Right renal cortex interstitium (tissue), 3 donors: ENCODE results near the gene TAF5L. TPM values are rescaled to one million over a fixed set of nuclear protein-coding genes. Genes with fewer than 3 reads are reported as not detected.
"Not testable (repeated sequence)": the region's sequence is repeated elsewhere in the genome, so short reads cannot be mapped to it uniquely, and the experiment has no call there.

Experiments used
- DNase-seq, 3 donors: peaks; one replicate each; pipeline ENCODE4 v3.0.0-alpha.2; 2013; ENCODE audit warnings: low read depth in 3 of 3, low spot score in 2 of 3
- polyA plus RNA-seq, 3 donors: library from polyadenylated mRNA; unstranded; fragments of 120-200 nt; gene quantifications; one replicate each; pipeline ENCODE4 v1.2.1, GENCODE V29; 2013; ENCODE audit not compliant: insufficient read length in 3 of 3

TAF5L gene
- polyA plus RNA-seq, 3 donors, result 18.0 to 21.0 (median 19.6) TPM

GRCh38 chr1:229643996-229644745, 18.2 kb upstream of the TAF5L start:
- DNase-seq, result no peak

DNA sequence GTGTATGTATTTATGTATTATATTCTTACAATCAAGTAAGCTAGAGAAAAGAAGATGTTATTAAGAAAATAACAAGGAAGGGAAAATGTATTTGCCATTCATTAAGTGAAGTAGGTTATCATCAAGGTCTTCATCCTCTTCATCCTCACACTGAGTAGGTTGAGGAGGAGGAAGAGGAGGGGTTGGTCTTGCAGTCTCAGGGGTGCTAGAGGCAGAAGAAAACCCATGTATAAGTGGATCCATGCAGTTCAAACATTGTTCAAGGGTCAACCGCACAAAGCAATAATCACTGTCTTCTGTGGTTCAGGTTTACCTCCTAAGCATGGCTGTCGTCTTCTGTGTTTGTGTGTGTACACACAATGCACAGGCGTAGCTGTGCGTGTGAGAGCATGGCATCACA, 17.0 kb upstream of the TAF5L start:
- no peak for DNase-seq

GRCh38 chr1:229642376-229642775, 16.5 kb upstream of the TAF5L start:
- DNase-seq, result no peak

- DNase-seq, result no peak
These were observed 15.4 kb upstream of the TAF5L start for GRCh38 chr1:229641306-229641705.

DNA sequence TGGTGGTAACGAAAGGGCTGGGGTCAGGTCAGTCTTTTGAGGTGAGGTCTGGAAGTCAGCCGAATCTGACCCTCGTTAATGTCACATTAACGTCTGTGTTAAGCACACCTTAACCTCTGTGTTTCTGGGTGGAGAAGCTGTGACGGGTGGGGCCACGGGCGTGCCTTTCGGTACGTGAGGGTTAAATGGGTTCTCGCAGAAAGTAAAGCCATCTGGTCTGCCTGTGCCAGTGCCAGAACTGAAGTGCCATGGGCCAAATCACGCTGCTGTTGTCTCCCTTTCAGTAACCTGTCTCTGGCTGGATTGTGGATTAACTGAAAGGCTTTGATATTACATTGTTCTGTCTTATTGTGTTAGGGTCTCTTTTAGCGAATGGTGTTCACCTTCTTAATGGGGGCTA, 14.5 kb upstream of the TAF5L start:
- no peak for DNase-seq

- DNase-seq, result no peak
These were observed 11.8 kb upstream of the TAF5L start for GRCh38 chr1:229637746-229638145.

GRCh38 chr1:229636042-229636441, 10.1 kb upstream of the TAF5L start:
- no peak for DNase-seq

GRCh38 chr1:229631966-229632365, 6.0 kb upstream of the TAF5L start:
- DNase-seq, result no peak

DNA sequence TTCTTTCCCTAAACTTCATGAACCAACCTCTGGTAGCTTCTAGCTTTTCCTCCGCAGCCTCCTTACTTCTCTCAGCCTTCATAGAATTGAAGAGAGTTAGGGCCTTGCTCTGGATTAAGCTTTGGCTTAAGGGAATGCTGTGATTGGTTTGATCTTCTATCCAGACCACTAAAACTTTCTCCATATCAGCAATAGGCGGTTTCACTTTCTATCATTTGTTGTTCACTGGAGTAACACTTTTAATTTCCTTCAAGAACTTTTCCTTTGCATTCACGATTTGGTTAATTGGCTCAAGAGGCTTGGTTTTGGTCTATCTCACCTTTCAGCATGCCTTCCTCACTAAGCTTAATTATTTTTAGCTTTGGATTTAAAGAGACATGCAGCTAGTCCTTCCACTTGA, 5.2 kb upstream of the TAF5L start:
- DNase-seq, result no peak

DNA sequence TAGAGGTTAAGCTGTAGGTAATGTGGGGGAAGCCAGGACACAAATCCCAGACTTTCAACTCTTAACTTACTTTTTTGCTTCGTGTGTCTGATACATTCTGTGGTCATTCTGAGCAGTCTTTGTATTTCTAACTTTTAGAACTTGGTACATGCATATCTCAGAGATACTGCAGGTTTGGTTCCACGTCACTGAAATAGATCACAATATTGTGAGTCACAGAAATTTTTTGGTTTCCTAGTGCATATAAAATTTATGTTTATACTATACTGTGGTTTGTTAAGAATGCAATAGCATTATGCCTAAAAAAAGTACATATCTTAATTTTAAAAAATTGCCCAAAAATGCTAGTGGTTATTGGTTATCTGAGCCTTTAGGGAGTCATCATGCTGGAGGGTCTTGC, 3.3 kb upstream of the TAF5L start:
- DNase-seq, result no peak

GRCh38 chr1:229627003-229627402, 1.1 kb upstream of the TAF5L start:
- DNase-seq, result no peak

DNA sequence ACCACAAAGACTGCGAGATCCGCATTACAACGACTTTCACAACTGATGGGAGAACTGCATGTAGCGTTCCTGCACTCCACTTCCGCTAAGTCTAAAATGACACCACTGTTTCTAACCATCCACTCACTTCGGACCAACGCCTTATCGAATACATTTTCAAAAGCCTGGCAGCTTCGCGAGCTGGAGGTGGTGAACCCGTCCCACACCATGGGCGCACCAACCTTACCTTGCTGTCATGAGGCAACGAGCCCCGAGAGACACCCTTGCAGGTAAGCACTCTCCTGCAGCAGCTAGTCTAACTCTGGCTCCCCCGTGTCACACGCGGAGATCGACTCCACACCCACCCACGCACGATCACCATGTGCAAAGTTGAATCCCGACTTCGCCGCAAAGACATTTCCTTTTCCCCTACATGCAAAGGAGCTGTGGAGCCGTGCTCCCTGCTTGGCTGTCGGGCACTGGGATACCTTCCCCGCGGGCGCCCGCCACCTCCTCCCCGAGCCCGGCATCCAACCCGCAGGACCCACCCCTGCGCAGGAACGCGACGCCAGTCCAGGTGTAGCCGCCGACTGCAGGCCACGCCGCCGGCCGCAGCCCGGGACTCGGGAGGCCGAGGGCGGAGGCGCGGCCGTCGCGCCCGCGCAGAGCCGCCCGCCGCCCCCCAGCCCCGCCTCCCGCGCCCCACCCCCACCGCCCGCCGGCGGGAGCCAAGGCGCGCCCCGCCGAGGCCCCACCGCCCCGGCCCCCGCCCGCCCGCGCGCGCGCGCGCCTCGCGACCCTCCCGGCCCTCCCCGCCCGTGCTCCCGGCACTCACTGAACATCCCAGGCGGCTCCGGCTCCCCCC, 629 bp downstream of the TAF5L start:
- peak in 1 of 3 donors; percentile 13 for DNase-seq

DNA sequence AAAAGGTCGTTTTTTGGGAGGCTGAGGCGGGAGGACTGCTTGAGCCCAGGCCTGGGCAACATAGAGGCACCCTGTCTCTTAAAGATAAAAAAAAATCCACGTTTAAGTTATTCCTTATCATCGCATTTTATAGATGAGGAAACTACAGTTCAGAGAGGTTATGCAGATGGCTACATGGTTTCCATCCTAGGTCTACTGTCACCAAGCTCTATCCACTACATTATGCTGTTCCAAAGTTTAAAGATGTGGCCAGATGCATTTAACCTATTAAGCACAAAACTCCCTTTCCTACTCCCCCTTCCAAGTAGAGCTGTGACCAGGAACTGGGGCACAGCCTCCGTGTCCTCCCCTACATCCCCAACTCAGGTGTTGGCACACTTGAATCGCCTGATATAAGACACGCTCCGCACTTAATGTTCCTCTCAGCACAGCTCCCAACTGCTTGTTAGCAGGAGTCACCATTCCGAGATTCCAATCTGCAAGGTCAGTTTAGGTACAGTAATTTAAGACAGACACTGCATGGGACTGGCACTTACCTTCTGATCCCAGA, 1.3 kb downstream of the TAF5L start:
- DNase-seq, result no peak

DNA sequence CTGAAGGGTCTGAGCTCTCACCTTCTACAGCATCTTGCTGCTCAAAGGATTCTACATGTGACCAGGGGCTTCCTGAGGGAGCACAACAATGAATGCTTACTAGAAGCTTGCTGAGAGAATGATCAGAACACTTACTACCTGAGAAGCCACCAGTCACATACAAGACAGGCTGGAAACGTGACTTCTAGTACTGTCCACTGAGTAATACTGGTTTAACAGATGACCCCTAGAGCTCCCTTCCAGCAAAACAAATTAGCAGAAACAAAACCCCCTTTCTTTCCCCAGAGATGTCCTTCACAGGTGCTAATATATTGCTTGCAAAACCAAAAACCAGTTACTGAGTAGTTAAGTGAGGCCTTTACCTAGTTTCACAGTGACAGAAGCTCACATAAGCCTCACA, 2.1 kb downstream of the TAF5L start:
- no peak for DNase-seq

DNA sequence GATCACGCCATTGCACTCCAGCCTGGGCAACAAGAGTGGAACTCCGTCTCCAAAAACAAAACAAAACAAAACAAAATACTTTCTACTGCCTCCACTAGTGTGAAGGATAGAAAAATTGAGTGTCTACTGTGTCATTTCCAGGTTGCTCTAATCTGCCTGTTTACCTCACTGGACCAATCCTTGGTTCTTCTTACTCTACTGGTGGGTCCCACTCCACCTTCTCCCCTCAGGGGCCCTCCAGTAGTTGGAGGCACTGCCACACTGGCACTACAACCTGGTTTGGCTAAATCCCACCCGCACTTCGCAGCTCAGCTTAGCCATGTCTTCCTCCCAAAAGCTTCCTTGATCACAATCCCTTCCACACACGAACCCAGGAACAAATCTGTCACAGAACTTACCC, 2.7 kb downstream of the TAF5L start:
- DNase-seq, result no peak

GRCh38 chr1:229622641-229623120, 3.2 kb downstream of the TAF5L start:
- not testable (repeated sequence) for DNase-seq

GRCh38 chr1:229621663-229622062, 4.3 kb downstream of the TAF5L start:
- no peak for DNase-seq

- DNase-seq, result no peak
These were observed 5.0 kb downstream of the TAF5L start for GRCh38 chr1:229620876-229621275.

DNA sequence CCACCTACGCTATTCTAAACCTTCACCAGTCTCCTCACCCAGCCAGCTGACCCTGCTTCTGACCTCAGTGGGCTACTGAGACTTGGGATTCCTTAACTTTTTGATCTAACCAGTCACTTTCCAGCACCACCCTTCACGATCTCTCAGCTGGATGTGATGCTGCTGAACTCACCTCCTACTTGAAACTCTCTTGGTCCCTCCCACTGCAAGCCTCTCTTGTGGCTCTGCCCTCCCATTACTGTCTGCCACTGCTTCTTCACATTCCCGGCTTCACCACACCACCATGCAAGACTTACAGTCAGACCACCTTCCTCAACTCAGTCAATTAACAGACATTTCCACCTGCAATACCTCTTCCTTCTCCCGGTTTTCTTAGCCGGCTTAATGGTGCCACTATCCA, 6.3 kb downstream of the TAF5L start:
- DNase-seq, result no peak

DNA sequence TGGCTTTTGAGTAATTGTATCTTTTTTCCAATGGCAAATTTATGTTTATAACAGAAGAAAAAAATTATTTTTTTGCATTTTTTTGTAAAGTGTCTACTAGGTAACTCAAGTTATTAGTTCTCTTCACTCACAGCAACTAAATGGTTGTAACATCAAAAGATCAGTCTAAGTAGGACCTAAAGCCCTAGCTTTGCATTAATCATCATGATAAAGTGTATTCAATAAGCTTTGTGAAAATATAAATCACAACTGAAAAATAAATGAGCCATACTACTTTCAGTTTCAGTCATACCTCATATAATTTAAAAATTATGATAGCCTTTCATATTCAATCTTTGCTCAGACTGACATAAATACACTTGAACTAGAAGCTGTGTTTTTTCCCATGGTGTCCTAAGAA, 6.9 kb downstream of the TAF5L start:
- no peak for DNase-seq

GRCh38 chr1:229617351-229618100, 8.4 kb downstream of the TAF5L start:
- no peak for DNase-seq
